ENCODE measurements around the gene SELENOT. TPM values are rescaled to one million over a fixed set of nuclear protein-coding genes. Genes with fewer than 3 reads are reported as not detected.
"Not testable (repeated sequence)": the region's sequence is repeated elsewhere in the genome, so short reads cannot be mapped to it uniquely, and the experiment has no call there.

SELENOT gene
- total RNA-seq, 2 donors from 2014 or later = 70.8 to 75.9 TPM

GRCh38 chr3:150594150-150594549, 9.0 kb upstream of the SELENOT start:
- H3K27ac ChIP-seq (ENCODE audit: low read depth, low read length) = no peak overlapping the region
- Mint-ChIP-seq H3K4me3 (no peak overlapping the region), H3K36me3 (ENCODE audit: low read depth) (peaks cover 8% of the 10 kb centered on the region), H3K9me3 (no peaks in the 10 kb centered on the region), H3K4me1 (peaks cover 6% of the 10 kb centered on the region), H3K27ac (no peak overlapping the region), H3K27me3 (ENCODE audit: insufficient read depth) (no peaks in the 10 kb centered on the region)
- no peaks in the 10 kb centered on the region for H3K9me3 ChIP-seq (ENCODE audit: control insufficient read depth, low read length)
- H3K4me1 ChIP-seq (ENCODE audit: control insufficient read depth, insufficient read depth, low read length) = peaks cover 2% of the 10 kb centered on the region
- TF ChIP-seq CTCF (conservative IDR thresholded peaks at IDR 0.05) = no peak
- H3K36me3 ChIP-seq (ENCODE audit: control insufficient read depth, insufficient read depth, low read length) = no peaks in the 10 kb centered on the region
- no peak for DNase-seq
- no peaks in the 10 kb centered on the region for H3K27me3 ChIP-seq (ENCODE audit: control insufficient read depth, insufficient read depth, low read length, poor library complexity, severe bottlenecking)
- 87 to 100% methylated on average over 1 to 4 of the region's 4 CpGs for WGBS, 2 experiments (ENCODE audit: insufficient coverage in 1 of 2, insufficient read length in 1 of 2)
- H3K4me3 ChIP-seq (ENCODE audit: low read length) = no peak overlapping the region
- H3K9ac ChIP-seq (ENCODE audit: extremely low read depth, low read length, poor library complexity, severe bottlenecking) = no peak overlapping the region

DNA sequence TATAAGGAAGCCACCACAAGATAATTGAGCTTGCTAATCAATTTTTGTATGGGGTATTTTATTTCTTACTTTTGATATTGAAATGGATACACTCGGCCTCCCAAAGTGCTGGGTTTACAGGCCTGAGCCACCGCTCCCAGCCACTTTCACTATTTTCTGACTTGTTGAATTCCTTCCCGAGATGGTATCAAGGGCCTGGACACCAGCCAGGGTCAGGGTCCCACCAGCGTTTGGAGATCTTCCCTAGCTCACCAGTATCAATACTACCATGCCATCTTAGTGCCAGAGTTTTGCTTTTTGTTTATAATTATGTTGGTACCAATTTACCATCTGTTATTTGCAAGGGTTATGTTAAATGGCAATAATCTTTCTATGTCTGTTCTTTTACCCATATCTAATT, 5.5 kb upstream of the SELENOT start:
- no peaks in the 10 kb centered on the region for H3K9me3 Mint-ChIP-seq
- Histone ChIP-seq H3K27ac (ENCODE audit: low read depth, low read length) (no peak overlapping the region), H3K9me3 (ENCODE audit: control insufficient read depth, low read length) (no peaks in the 10 kb centered on the region), H3K9ac (ENCODE audit: extremely low read depth, low read length, poor library complexity, severe bottlenecking) (no peak overlapping the region), H3K36me3 (ENCODE audit: control insufficient read depth, insufficient read depth, low read length) (no peaks in the 10 kb centered on the region), H3K4me1 (ENCODE audit: control insufficient read depth, insufficient read depth, low read length) (peaks cover 11% of the 10 kb centered on the region), H3K27me3 (ENCODE audit: control insufficient read depth, insufficient read depth, low read length, poor library complexity, severe bottlenecking) (no peaks in the 10 kb centered on the region), H3K4me3 (ENCODE audit: low read length) (no peak overlapping the region)
- H3K27ac Mint-ChIP-seq = peak overlapping the region; percentile 52
- 90% methylated on average over 4 of the region's 4 CpGs; no CpG with 5 or more reads in 1 of the 2 experiments for WGBS, 2 experiments (ENCODE audit: insufficient coverage in 1 of 2, insufficient read length in 1 of 2)
- H3K27me3 Mint-ChIP-seq (ENCODE audit: insufficient read depth) = no peaks in the 10 kb centered on the region
- no peak for DNase-seq
- H3K4me1 Mint-ChIP-seq = peaks cover 35% of the 10 kb centered on the region
- TF ChIP-seq CTCF (conservative IDR thresholded peaks at IDR 0.05) = no peak
- peaks cover 8% of the 10 kb centered on the region for H3K36me3 Mint-ChIP-seq (ENCODE audit: low read depth)
- H3K4me3 Mint-ChIP-seq = no peak overlapping the region

- peak overlapping the region; percentile 94 for H3K4me3 Mint-ChIP-seq
- H3K9ac ChIP-seq (ENCODE audit: extremely low read depth, low read length, poor library complexity, severe bottlenecking) = peak overlapping the region; percentile 54
- DNase-seq = peak; percentile 79
Observed at GRCh38 chr3:150599611-150600297, 3.4 kb upstream of the SELENOT start.

GRCh38 chr3:150600647-150601530, 2.2 kb upstream of the SELENOT start:
- not testable (repeated sequence) for H3K9ac ChIP-seq (ENCODE audit: extremely low read depth, low read length, poor library complexity, severe bottlenecking); H3K9me3 ChIP-seq (ENCODE audit: control insufficient read depth, low read length); H3K36me3 ChIP-seq (ENCODE audit: control insufficient read depth, insufficient read depth, low read length); H3K9me3 Mint-ChIP-seq; H3K27me3 ChIP-seq (ENCODE audit: control insufficient read depth, insufficient read depth, low read length, poor library complexity, severe bottlenecking); DNase-seq; H3K27ac ChIP-seq (ENCODE audit: low read depth, low read length); H3K27me3 Mint-ChIP-seq (ENCODE audit: insufficient read depth); H3K36me3 Mint-ChIP-seq (ENCODE audit: low read depth)
- peak overlapping the region; percentile 97 for H3K27ac Mint-ChIP-seq
- H3K4me3 Mint-ChIP-seq = peak overlapping the region; percentile 94
- H3K4me1 ChIP-seq (ENCODE audit: control insufficient read depth, insufficient read depth, low read length) = peaks cover 11% of the 10 kb centered on the region
- peak overlapping the region; percentile 48 for H3K4me3 ChIP-seq (ENCODE audit: low read length)
- peaks cover 42% of the 10 kb centered on the region for H3K4me1 Mint-ChIP-seq
- 84 to 94% methylated on average over 3 to 12 of the region's 13 CpGs for WGBS, 2 experiments (ENCODE audit: insufficient coverage in 1 of 2, insufficient read length in 1 of 2)

More at GRCh38 chr3:150599611-150600297, 3.4 kb upstream of the SELENOT start:
- Histone ChIP-seq H3K4me3 (ENCODE audit: low read length) (peak overlapping the region; percentile 53), H3K27me3 (ENCODE audit: control insufficient read depth, insufficient read depth, low read length, poor library complexity, severe bottlenecking) (no peaks in the 10 kb centered on the region), H3K27ac (ENCODE audit: low read depth, low read length) (peak overlapping the region; percentile 55), H3K36me3 (ENCODE audit: control insufficient read depth, insufficient read depth, low read length) (no peaks in the 10 kb centered on the region), H3K4me1 (ENCODE audit: control insufficient read depth, insufficient read depth, low read length) (peaks cover 11% of the 10 kb centered on the region), H3K9me3 (ENCODE audit: control insufficient read depth, low read length) (no peaks in the 10 kb centered on the region)
- Mint-ChIP-seq H3K9me3 (no peaks in the 10 kb centered on the region), H3K4me1 (peaks cover 38% of the 10 kb centered on the region), H3K27me3 (ENCODE audit: insufficient read depth) (no peaks in the 10 kb centered on the region), H3K27ac (peak overlapping the region; percentile 97), H3K36me3 (ENCODE audit: low read depth) (peaks cover 2% of the 10 kb centered on the region)
- no peak for TF ChIP-seq CTCF (conservative IDR thresholded peaks at IDR 0.05)
- 0 to 38% methylated on average over 1 to 4 of the region's 4 CpGs for WGBS, 2 experiments (ENCODE audit: insufficient coverage in 1 of 2, insufficient read length in 1 of 2)

All from endodermal cell (in vitro differentiated cells).